Activated CD4-positive, alpha-beta T cell treated with anti-CD3 and anti-CD28 coated beads, Interleukin-2, Interleukin-6, amounts not matched to agents 100 ng/mL and 50 ng/mL, durations not matched to agents 16 hours and 8 hours (primary cell): ENCODE results near the gene TNRC6B.
"Not testable (repeated sequence)": the region's sequence is repeated elsewhere in the genome, so short reads cannot be mapped to it uniquely, and the experiment has no call there.

Experiments
- DNase-seq: peaks from one replicate; pipeline ENCODE4 v3.0.0-alpha.2; 2020

Gene TNRC6B

GRCh38 chr22:40368016-40368415 is 190.3 kb downstream of the TNRC6B start:
- DNase-seq: no peak

- no peak for DNase-seq
These were observed 191.1 kb downstream of the TNRC6B start for GRCh38 chr22:40368836-40369235.

- no peak for DNase-seq
These were observed 196.8 kb downstream of the TNRC6B start for GRCh38 chr22:40374567-40374966.

GRCh38 chr22:40376149-40376548 is 198.4 kb downstream of the TNRC6B start:
- DNase-seq: no peak

GRCh38 chr22:40377931-40378330 is 200.2 kb downstream of the TNRC6B start:
- DNase-seq: no peak

- not testable (repeated sequence) for DNase-seq
These were observed 200.7 kb downstream of the TNRC6B start for GRCh38 chr22:40378448-40378847.

- no peak for DNase-seq
These were observed 203.7 kb downstream of the TNRC6B start for GRCh38 chr22:40381461-40381860.

- no peak for DNase-seq
These were observed 206.2 kb downstream of the TNRC6B start for GRCh38 chr22:40383905-40384304.

- DNase-seq: peak; percentile 46
These were observed 207.5 kb downstream of the TNRC6B start for GRCh38 chr22:40385036-40385782.
